IPS-15b (cell line): ENCODE data around the gene CTAG2.
"Not testable (repeated sequence)": the region's sequence is repeated elsewhere in the genome, so short reads cannot be mapped to it uniquely, and the experiment has no call there.

Source experiments
- H3K27me3 ChIP-seq: one replicate; pipeline ENCODE4 v1.6.1; 2013; ENCODE audit warnings: low read length; ENCODE audit not compliant: control insufficient read depth, insufficient read depth
- H3K36me3 ChIP-seq: one replicate; pipeline ENCODE4 v1.6.1; 2013; ENCODE audit warnings: low read length; ENCODE audit not compliant: control insufficient read depth, insufficient read depth
- H3K4me1 ChIP-seq: one replicate; pipeline ENCODE4 v1.6.1; 2013; ENCODE audit warnings: mild to moderate bottlenecking, low read length; ENCODE audit not compliant: control insufficient read depth, insufficient read depth
- H3K4me3 ChIP-seq: one replicate; pipeline ENCODE4 v1.5.1; 2013; ENCODE audit warnings: low read depth, low read length
- H3K9ac ChIP-seq: one replicate; pipeline ENCODE4 v1.6.1; 2013; ENCODE audit warnings: low read depth, mild to moderate bottlenecking, low read length
- H3K9me3 ChIP-seq: one replicate; pipeline ENCODE4 v1.6.1; 2013; ENCODE audit warnings: mild to moderate bottlenecking, low read length; ENCODE audit not compliant: control insufficient read depth, insufficient read depth

Gene CTAG2

GRCh38 chrX:154658187-154658586, 4.8 kb upstream of the CTAG2 start:
- Histone ChIP-seq H3K9me3 (no peaks in the 10 kb centered on the region), H3K9ac (no peak overlapping the region), H3K4me3 (no peak overlapping the region), H3K36me3 (no peaks in the 10 kb centered on the region), H3K27me3 (no peaks in the 10 kb centered on the region), H3K4me1 (no peaks in the 10 kb centered on the region)

- Histone ChIP-seq H3K27me3 (no peaks in the 10 kb centered on the region), H3K4me3 (no peak overlapping the region), H3K36me3 (no peaks in the 10 kb centered on the region), H3K9me3 (no peaks in the 10 kb centered on the region), H3K9ac (no peak overlapping the region), H3K4me1 (no peaks in the 10 kb centered on the region)
These were observed 3.9 kb upstream of the CTAG2 start for GRCh38 chrX:154657226-154657805.

- Histone ChIP-seq H3K9ac (no peak overlapping the region), H3K4me3 (no peak overlapping the region), H3K4me1 (no peaks in the 10 kb centered on the region), H3K9me3 (no peaks in the 10 kb centered on the region), H3K27me3 (no peaks in the 10 kb centered on the region), H3K36me3 (no peaks in the 10 kb centered on the region)
These were observed 2.4 kb upstream of the CTAG2 start for GRCh38 chrX:154655786-154656185.

GRCh38 chrX:154655346-154655745, 2.0 kb upstream of the CTAG2 start:
- Histone ChIP-seq H3K4me3 (no peak overlapping the region), H3K27me3 (no peaks in the 10 kb centered on the region), H3K36me3 (no peaks in the 10 kb centered on the region), H3K4me1 (no peaks in the 10 kb centered on the region), H3K9me3 (no peaks in the 10 kb centered on the region), H3K9ac (no peak overlapping the region)

GRCh38 chrX:154654925-154655324, 1.5 kb upstream of the CTAG2 start:
- Histone ChIP-seq H3K36me3 (no peaks in the 10 kb centered on the region), H3K4me3 (no peak overlapping the region), H3K9ac (no peak overlapping the region), H3K9me3 (no peaks in the 10 kb centered on the region), H3K4me1 (no peaks in the 10 kb centered on the region), H3K27me3 (no peaks in the 10 kb centered on the region)

- no peaks in the 10 kb centered on the region for H3K36me3 ChIP-seq
- no peaks in the 10 kb centered on the region for H3K27me3 ChIP-seq
- no peak overlapping the region for H3K9ac ChIP-seq
- no peaks in the 10 kb centered on the region for H3K9me3 ChIP-seq
- no peak overlapping the region for H3K4me3 ChIP-seq
- no peaks in the 10 kb centered on the region for H3K4me1 ChIP-seq
These were observed 993 bp upstream of the CTAG2 start for GRCh38 chrX:154654372-154654771.

DNA sequence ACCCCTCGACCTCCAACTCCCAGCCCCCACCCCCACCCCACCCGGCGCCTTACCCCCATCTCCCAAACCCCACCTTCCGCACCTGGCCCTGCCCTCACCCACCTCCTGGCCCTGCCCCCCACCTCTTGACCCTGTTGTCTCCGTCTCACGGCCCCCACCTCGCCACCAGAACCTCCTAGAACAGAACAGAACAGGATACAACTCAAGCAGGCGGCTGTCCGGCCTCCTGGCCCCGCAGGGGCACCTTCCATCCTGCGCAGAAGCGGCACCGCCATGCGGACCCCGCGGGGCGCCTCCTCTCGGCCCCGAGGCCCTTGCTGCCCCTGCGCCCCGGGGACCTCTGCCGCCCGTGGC, 354 bp downstream of the CTAG2 start:
- no peaks in the 10 kb centered on the region for H3K4me1 ChIP-seq
- H3K4me3 ChIP-seq: no peak overlapping the region
- no peaks in the 10 kb centered on the region for H3K9me3 ChIP-seq
- no peaks in the 10 kb centered on the region for H3K36me3 ChIP-seq
- no peak overlapping the region for H3K9ac ChIP-seq
- no peaks in the 10 kb centered on the region for H3K27me3 ChIP-seq

DNA sequence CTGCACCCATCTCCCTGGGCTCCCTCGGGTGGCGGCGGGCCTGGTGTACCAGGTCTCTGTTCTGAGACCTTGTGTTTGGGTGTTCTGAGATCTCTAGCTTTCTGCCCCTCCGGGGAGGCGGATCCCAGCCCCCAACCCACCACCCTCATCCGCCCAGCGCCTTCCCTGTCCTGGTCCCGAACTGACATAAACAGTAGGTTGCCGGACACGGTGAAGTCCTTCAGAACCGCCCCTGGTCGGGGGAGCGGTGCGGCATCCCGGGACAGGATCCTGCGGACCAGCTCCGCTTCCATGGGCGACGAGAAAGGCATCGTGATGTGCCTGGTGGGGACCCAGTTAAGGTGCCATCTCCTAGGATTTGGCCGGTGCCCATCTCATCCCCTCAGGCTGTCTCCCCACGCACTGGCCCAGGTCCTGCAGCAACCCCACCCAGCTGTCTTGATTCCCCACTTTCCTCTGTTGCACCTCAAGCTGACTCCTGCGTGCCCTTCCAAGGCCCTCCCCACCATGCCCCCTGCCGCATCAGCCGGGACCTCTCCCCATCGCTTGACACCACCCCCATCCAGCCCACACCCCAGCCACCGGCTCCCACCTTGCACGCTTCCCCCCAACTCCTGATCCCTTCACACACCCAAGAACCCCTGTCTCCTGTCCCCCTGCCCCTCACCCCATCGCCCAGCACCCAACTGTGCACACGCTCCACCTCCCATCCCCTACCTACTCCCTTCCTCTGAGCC, 900 bp downstream of the CTAG2 start:
- Histone ChIP-seq H3K27me3 (no peaks in the 10 kb centered on the region), H3K4me3 (no peak overlapping the region), H3K4me1 (no peaks in the 10 kb centered on the region), H3K9ac (no peak overlapping the region), H3K9me3 (no peaks in the 10 kb centered on the region), H3K36me3 (no peaks in the 10 kb centered on the region)

DNA sequence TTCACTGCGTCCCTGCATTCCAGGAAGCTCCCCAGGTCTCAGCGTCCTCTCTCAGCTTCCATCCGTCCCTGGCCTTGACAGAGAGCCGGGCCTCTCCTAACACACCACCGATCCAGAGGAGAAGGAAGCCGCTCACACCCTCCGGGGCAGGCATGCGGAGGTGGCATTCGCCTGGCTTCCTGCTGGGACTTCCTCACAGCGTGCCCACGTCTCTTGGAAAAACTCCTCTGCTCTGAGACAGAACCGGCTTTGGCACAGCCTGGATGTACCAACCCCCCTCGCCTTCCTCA, 3.2 kb downstream of the CTAG2 start:
- H3K9me3 ChIP-seq: no peaks in the 10 kb centered on the region
- no peaks in the 10 kb centered on the region for H3K36me3 ChIP-seq
- H3K27me3 ChIP-seq: no peaks in the 10 kb centered on the region
- H3K9ac ChIP-seq: no peak overlapping the region
- no peaks in the 10 kb centered on the region for H3K4me1 ChIP-seq
- no peak overlapping the region for H3K4me3 ChIP-seq

DNA sequence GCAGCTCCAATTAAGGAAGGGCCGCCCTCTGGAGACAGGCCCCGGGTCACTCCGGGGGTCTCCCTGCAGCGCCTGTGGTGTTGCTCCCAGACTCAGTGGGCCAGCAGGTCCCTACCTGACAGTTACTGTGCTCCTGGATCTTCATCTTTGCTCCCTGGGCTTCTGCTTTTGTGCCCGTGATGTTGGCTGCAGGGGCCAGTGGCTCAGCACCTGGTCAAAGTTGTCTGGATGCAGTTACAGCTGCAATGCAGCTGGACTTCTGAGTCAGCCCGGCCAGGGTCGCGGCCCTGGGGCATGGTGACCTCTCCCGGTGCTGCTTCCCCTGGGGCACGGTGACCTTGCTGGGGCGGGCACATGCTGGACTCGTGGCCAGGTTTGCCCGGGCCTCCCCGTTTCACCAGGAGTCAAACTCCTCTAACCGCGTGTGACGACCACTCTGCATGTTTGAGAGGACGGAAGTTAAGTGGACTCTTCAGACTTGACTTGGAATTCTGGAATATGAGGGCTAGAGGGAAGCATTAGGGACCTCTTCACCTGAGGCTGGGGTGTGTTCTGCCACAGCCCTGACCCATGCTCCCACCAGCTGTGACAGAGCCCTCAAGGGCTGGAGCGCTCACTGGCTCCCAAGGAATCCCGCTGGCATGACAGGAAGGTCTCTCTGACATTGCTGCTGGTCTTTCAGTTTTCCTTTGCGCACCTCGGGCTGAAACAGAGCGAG, 3.7 kb downstream of the CTAG2 start:
- H3K36me3 ChIP-seq: no peaks in the 10 kb centered on the region

GRCh38 chrX:154648931-154649330, 4.4 kb downstream of the CTAG2 start:
- Histone ChIP-seq H3K4me1 (no peaks in the 10 kb centered on the region), H3K27me3 (no peaks in the 10 kb centered on the region), H3K9me3 (no peaks in the 10 kb centered on the region), H3K9ac (no peak overlapping the region), H3K4me3 (no peak overlapping the region), H3K36me3 (no peaks in the 10 kb centered on the region)

More for the DNA sequence above, 3.7 kb downstream of the CTAG2 start:
- Histone ChIP-seq H3K27me3 (no peaks in the 10 kb centered on the region), H3K9me3 (no peaks in the 10 kb centered on the region), H3K4me3 (no peak overlapping the region), H3K4me1 (no peaks in the 10 kb centered on the region), H3K9ac (no peak overlapping the region)

DNA sequence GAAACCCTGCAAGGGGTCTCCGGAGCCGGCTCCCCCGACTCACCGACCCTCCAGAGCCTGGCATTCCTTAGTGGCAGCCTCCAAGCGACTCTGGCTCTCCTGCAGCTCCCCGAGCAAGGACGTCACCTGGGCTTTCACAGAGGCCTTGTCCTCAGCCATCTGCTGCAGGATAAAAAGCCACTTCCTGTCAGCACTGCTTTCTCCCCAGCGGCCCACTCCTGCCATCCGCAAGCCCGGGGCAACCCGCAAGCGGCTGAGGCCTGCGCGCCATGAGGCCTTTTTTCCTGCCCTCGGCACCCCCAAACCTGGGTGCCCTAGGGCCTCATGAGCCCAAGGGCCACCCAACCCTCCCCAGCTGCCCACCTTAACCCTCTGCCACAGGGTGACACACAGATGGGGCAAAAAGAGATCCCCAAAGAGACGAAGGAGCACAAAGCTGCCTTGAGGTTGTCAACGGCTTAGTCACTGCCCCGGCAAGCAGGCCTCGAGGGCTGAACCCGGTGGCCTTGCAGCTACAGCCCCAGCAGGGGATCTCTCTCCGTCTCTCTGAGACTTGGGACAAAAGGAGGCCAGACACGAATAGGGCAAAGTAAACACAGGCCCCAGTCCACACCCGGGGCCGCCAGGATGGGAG, 7.5 kb downstream of the CTAG2 start:
- not testable (repeated sequence) for H3K4me1 ChIP-seq, H3K4me3 ChIP-seq, H3K9me3 ChIP-seq, H3K27me3 ChIP-seq, H3K9ac ChIP-seq, H3K36me3 ChIP-seq
